SK-N-SH treated with all-trans-retinoic acid at 6 μM for 48 hours (cell line): ENCODE measurements around the gene SLC25A33.

Source experiments
- CSDC2 ChIP-seq: fragments of 250-450 bp; sonication (Bioruptor Pico); IDR thresholded peaks from 2 replicates; pipeline ENCODE4 v1.5.0; 2020; ENCODE audit warnings: mild to moderate bottlenecking, moderate library complexity
- CSRNP3 ChIP-seq: fragments of 250-450 bp; sonication (Bioruptor Pico); IDR thresholded peaks from 2 replicates; pipeline ENCODE4 v1.5.1; 2021; ENCODE audit warnings: mild to moderate bottlenecking, moderate library complexity
- ISL1 ChIP-seq: fragments of 250-450 bp; sonication (Bioruptor Pico); IDR thresholded peaks from 2 replicates; pipeline ENCODE4 v2.1.2; 2022; ENCODE audit warnings: mild to moderate bottlenecking, moderate library complexity
- PATZ1 ChIP-seq: fragments of 250-450 bp; sonication (Bioruptor Pico); IDR thresholded peaks from 2 replicates; pipeline ENCODE4 v1.8.0; 2020; ENCODE audit warnings: mild to moderate bottlenecking, moderate library complexity, borderline replicate concordance
- POU6F1 ChIP-seq: fragments of 250-450 bp; sonication (Bioruptor Pico); IDR thresholded peaks from 2 replicates; pipeline ENCODE4 v1.8.0; 2021; ENCODE audit warnings: low read depth, mild to moderate bottlenecking, moderate library complexity, borderline replicate concordance
- PPARA ChIP-seq: fragments of 250-450 bp; sonication (Bioruptor Pico); IDR thresholded peaks from 2 replicates; pipeline ENCODE4 v1.5.0; 2020; ENCODE audit warnings: mild to moderate bottlenecking, borderline replicate concordance
- RARB ChIP-seq: fragments of 250-450 bp; sonication (Bioruptor Pico); IDR thresholded peaks from 2 replicates; pipeline ENCODE4 v1.8.0; 2021; ENCODE audit warnings: mild to moderate bottlenecking, moderate library complexity
- SNAI2 ChIP-seq: fragments of 250-450 bp; sonication (Bioruptor Pico); IDR thresholded peaks from 2 replicates; pipeline ENCODE4 v1.5.0; 2020; ENCODE audit warnings: mild to moderate bottlenecking, moderate library complexity
- TCF4 ChIP-seq: fragments of 250-450 bp; sonication (Bioruptor Pico); IDR thresholded peaks from 2 replicates; pipeline ENCODE4 v1.8.0; 2021; ENCODE audit warnings: mild to moderate bottlenecking, moderate library complexity, borderline replicate concordance
- TOX ChIP-seq: fragments of 250-450 bp; sonication (Bioruptor Pico); IDR thresholded peaks from 2 replicates; pipeline ENCODE4 v1.8.0; 2021; ENCODE audit warnings: mild to moderate bottlenecking, moderate library complexity, borderline replicate concordance
- ZFP3 ChIP-seq: fragments of 250-450 bp; sonication (Bioruptor Pico); IDR thresholded peaks from 2 replicates; pipeline ENCODE4 v1.5.0; 2020; ENCODE audit warnings: mild to moderate bottlenecking, moderate library complexity
- ZFP30 ChIP-seq: fragments of 450-650 bp; formaldehyde crosslinking; IDR thresholded peaks from 2 replicates; pipeline ENCODE4 v1.5.0; 2022; ENCODE audit warnings: mild to moderate bottlenecking, moderate library complexity
- ZNF70 ChIP-seq: fragments of 450-650 bp; formaldehyde crosslinking; IDR thresholded peaks from 2 replicates; pipeline ENCODE4 v1.5.0; 2020; ENCODE audit warnings: mild to moderate bottlenecking, moderate library complexity

GRCh38 chr1:9549955-9550546, 10.8 kb downstream of the SLC25A33 start:
- no peak for TF ChIP-seq SNAI2 (CRISPR knock-in tag)
- no peak for TF ChIP-seq CSDC2 (CRISPR knock-in tag)
- no peak for TF ChIP-seq ZFP3
- TF ChIP-seq PATZ1 (CRISPR knock-in tag), result no peak
- TF ChIP-seq ZNF70 (CRISPR knock-in tag), result no peak
- no peak for TF ChIP-seq ISL1
- no peak for TF ChIP-seq ZFP30 (CRISPR knock-in tag)
- no peak for TF ChIP-seq POU6F1 (CRISPR knock-in tag)
- no peak for TF ChIP-seq PPARA (CRISPR knock-in tag)
- TF ChIP-seq CSRNP3 (CRISPR knock-in tag), result no peak
- TF ChIP-seq TCF4 (CRISPR knock-in tag), result no peak
- TF ChIP-seq TOX (CRISPR knock-in tag), result no peak
- TF ChIP-seq RARB, result no peak
